ENCODE data around the gene CLIC4.

- TF ChIP-seq ID3 (CRISPR knock-in tag; IDR thresholded peaks at IDR 0.05): no peak
- TF ChIP-seq ID3 (tag; IDR thresholded peaks at IDR 0.05): no peak
- TF ChIP-seq, protein P1, sequence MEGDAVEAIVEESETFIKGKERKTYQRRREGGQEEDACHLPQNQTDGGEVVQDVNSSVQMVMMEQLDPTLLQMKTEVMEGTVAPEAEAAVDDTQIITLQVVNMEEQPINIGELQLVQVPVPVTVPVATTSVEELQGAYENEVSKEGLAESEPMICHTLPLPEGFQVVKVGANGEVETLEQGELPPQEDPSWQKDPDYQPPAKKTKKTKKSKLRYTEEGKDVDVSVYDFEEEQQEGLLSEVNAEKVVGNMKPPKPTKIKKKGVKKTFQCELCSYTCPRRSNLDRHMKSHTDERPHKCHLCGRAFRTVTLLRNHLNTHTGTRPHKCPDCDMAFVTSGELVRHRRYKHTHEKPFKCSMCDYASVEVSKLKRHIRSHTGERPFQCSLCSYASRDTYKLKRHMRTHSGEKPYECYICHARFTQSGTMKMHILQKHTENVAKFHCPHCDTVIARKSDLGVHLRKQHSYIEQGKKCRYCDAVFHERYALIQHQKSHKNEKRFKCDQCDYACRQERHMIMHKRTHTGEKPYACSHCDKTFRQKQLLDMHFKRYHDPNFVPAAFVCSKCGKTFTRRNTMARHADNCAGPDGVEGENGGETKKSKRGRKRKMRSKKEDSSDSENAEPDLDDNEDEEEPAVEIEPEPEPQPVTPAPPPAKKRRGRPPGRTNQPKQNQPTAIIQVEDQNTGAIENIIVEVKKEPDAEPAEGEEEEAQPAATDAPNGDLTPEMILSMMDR (IDR thresholded peaks at IDR 0.05 in 2 of 3, conservative IDR thresholded peaks at IDR 0.05 in 1 of 3; ENCODE audit: insufficient read depth in 2 of 3, low read depth in 1 of 3, low read length in 3 of 3): no peak
- no peak for TF ChIP-seq ELK1 (CRISPR knock-in tag; IDR thresholded peaks at IDR 0.05)
These were observed 7.7 kb upstream of the CLIC4 start for GRCh38 chr1:24737368-24738117.

All from K562 (cell line).